Ovary (tissue), 9 donors: ENCODE measurements around the gene CMIP. TPM values are rescaled to one million over a fixed set of nuclear protein-coding genes. Genes with fewer than 3 reads are reported as not detected.
A peak's percentile ranks its signal among the peaks of the same experiment; 100 is the strongest.

Experiments used
- DNase-seq, 5 donors: peaks; one replicate each; pipeline ENCODE4 v3.0.0-alpha.2; 2019 to 2020
- H3K27ac ChIP-seq, 2 donors: fragments of 200-600 bp; one replicate each; pipeline versions ENCODE4 v1.5.1 to v1.8.0; 2019 to 2022
- H3K27me3 ChIP-seq: fragments of 200-600 bp; one replicate; pipeline ENCODE4 v1.8.0; 2022
- H3K36me3 ChIP-seq: fragments of 200-600 bp; sonication (generic); one replicate; pipeline ENCODE4 v1.5.1; 2019
- H3K4me1 ChIP-seq: one replicate; pipeline ENCODE4 v1.8.1; 2013; ENCODE audit warnings: mild to moderate bottlenecking, moderate library complexity; ENCODE audit not compliant: insufficient read depth
- H3K4me3 ChIP-seq: fragments of 200-600 bp; sonication (generic); one replicate; pipeline ENCODE4 v1.5.1; 2017
- H3K9me3 ChIP-seq, 2 donors: fragments of 200-600 bp in 1 of 2; sonication (generic) in 1 of 2; one replicate each; pipeline versions ENCODE4 v1.5.1 to v1.8.1; 2013 to 2019; ENCODE audit warnings: mild to moderate bottlenecking in 1 of 2, moderate library complexity in 1 of 2
- CTCF ChIP-seq, 3 donors: fragments of 450-650 bp in 2 of 3; fragments of 200-600 bp in 1 of 3; IDR thresholded peaks; one replicate each; pipeline versions ENCODE4 v1.5.1 to v1.8.0; 2016 to 2022; ENCODE audit warnings: antibody characterized with exemption in 3 of 3, mild to moderate bottlenecking in 1 of 3
- EP300 ChIP-seq: sonication (generic); formaldehyde crosslinking; IDR thresholded peaks from one replicate; pipeline ENCODE4 v1.6.1; 2017; ENCODE audit warnings: antibody characterized with exemption
- POLR2A ChIP-seq: fragments of 450-650 bp; IDR thresholded peaks from one replicate; pipeline ENCODE4 v1.6.1; 2017; ENCODE audit warnings: antibody characterized with exemption, mild to moderate bottlenecking, moderate library complexity
- WGBS, 3 donors: extraction: QIAGEN DNeasy Blood & Tissue Kit in 1 of 3; methylation state at CpG; one replicate each; pipeline versions ENCODE4 v1.1.5 to v1.1.7; 2013 to 2017; 5-methylcytosine and 5-hydroxymethylcytosine counted together
- intact Hi-C, 4 donors: fragments of 100-400 bp; cut with DNase I; formaldehyde crosslinking; loops; one replicate each; pipeline versions ENCODE4 v1.11.0 to v1.15.1; 2022 to 2023
- polyA plus RNA-seq, 2 donors: library from polyadenylated mRNA; stranded (reverse); fragments of 200-250 nt in 1 of 2; fragments of 350-450 nt in 1 of 2; fragmentation: Illumina TruSeq in 1 of 2; extraction: RNeasy Lipid Tissue Mini Kit (QIAGEN cat#74804) in 1 of 2; gene quantifications; one replicate each; pipeline ENCODE4 v1.2.3, GENCODE V29; 2013 to 2014
- total RNA-seq, 7 donors: library from RNA; depleted of rRNA in 2 of 7; stranded (reverse); fragments of >200 nt in 2 of 7; fragmentation: NEBNext Ultra II Directional in 3 of 7; extraction: Animal tissue kit (Norgen Biotek cat#: 25700) in 3 of 7; gene quantifications; one replicate each; pipeline versions ENCODE4 v1.1.0 to v1.2.4, GENCODE V29; 2016 to 2023
- donor health status: DM: no; HTN: no; CAD: no; lungs with moderate emphysema.
- donor health status: DM: no; HTN: no; CAD: no.
- donor health status: Bipolar disorder and iron deficiency.
- donor health status: DM: yes; HTN: yes; CAD: no.
- donor health status: DM: no; HTN: no; CAD: no.
- donor health status: DM: yes; HTN: yes; CAD: no.

Gene CMIP
- total and polyA plus RNA-seq, 9 donors, result 19.4 to 68.2 (median 38.7) TPM

GRCh38 chr16:81405702-81406113 is 38.9 kb upstream of the CMIP start:
- H3K4me3 ChIP-seq, result no peak overlapping the region
- no peaks in the 10 kb centered on the region for H3K27me3 ChIP-seq
- DNase-seq, result peak in 1 of 5 donors; percentile 25
- H3K36me3 ChIP-seq, result no peaks in the 10 kb centered on the region
- H3K27ac ChIP-seq, result no peak overlapping the region
- no peaks in the 10 kb centered on the region for H3K9me3 ChIP-seq
- TF ChIP-seq EP300 (no peak), CTCF (IDR thresholded peaks at IDR 0.05) (no peak), POLR2A (no peak)
- intact Hi-C loops, result no loop called here
- peaks cover 1% of the 10 kb centered on the region for H3K4me1 ChIP-seq
- WGBS, 3 donors, result 62 to 69% (median 63%) methylated on average over 11 of the region's 11 CpGs

GRCh38 chr16:81408409-81408950 is 36.1 kb upstream of the CMIP start:
- WGBS, 3 donors, result 86 to 88% (median 88%) methylated on average over 9 of the region's 9 CpGs
- TF ChIP-seq POLR2A (no peak), EP300 (no peak)
- Histone ChIP-seq H3K9me3 (no peaks in the 10 kb centered on the region), H3K27me3 (no peaks in the 10 kb centered on the region), H3K27ac (no peak overlapping the region), H3K36me3 (no peaks in the 10 kb centered on the region), H3K4me3 (no peak overlapping the region), H3K4me1 (no peaks in the 10 kb centered on the region)
- no peak for DNase-seq
- intact Hi-C loops, result no loop called here

- H3K9me3 ChIP-seq, result no peaks in the 10 kb centered on the region
- no peak for DNase-seq
- 84 to 88% (median 84%) methylated on average over 13 of the region's 13 CpGs for WGBS, 3 donors
- intact Hi-C loops, result no loop called here
- H3K27me3 ChIP-seq, result no peaks in the 10 kb centered on the region
- no peak overlapping the region for H3K27ac ChIP-seq
- H3K4me3 ChIP-seq, result no peak overlapping the region
- no peak for TF ChIP-seq EP300
- no peak for TF ChIP-seq POLR2A
- TF ChIP-seq CTCF (IDR thresholded peaks at IDR 0.05), result no peak
- H3K36me3 ChIP-seq, result no peaks in the 10 kb centered on the region
- no peaks in the 10 kb centered on the region for H3K4me1 ChIP-seq
Observed at GRCh38 chr16:81409016-81409556, 35.5 kb upstream of the CMIP start.

- Histone ChIP-seq H3K4me1 (no peaks in the 10 kb centered on the region), H3K36me3 (no peaks in the 10 kb centered on the region), H3K9me3 (no peaks in the 10 kb centered on the region), H3K4me3 (no peak overlapping the region), H3K27me3 (no peaks in the 10 kb centered on the region), H3K27ac (no peak overlapping the region)
- peak in 2 of 5 donors; percentile 17 to 32 for DNase-seq
- WGBS, 3 donors, result 40 to 51% (median 45%) methylated on average over 10 of the region's 10 CpGs
- TF ChIP-seq CTCF (IDR thresholded peaks at IDR 0.05) (no peak), EP300 (no peak)
- intact Hi-C loops, result no loop called here
Observed at GRCh38 chr16:81410643-81411293, 33.8 kb upstream of the CMIP start.
